ENCODE data around the gene HSF5. TPM values are rescaled to one million over a fixed set of nuclear protein-coding genes. Genes with fewer than 3 reads are reported as not detected.

HSF5 gene
- total RNA-seq, 1 experiment from 2014 or later, result not detected

DNA sequence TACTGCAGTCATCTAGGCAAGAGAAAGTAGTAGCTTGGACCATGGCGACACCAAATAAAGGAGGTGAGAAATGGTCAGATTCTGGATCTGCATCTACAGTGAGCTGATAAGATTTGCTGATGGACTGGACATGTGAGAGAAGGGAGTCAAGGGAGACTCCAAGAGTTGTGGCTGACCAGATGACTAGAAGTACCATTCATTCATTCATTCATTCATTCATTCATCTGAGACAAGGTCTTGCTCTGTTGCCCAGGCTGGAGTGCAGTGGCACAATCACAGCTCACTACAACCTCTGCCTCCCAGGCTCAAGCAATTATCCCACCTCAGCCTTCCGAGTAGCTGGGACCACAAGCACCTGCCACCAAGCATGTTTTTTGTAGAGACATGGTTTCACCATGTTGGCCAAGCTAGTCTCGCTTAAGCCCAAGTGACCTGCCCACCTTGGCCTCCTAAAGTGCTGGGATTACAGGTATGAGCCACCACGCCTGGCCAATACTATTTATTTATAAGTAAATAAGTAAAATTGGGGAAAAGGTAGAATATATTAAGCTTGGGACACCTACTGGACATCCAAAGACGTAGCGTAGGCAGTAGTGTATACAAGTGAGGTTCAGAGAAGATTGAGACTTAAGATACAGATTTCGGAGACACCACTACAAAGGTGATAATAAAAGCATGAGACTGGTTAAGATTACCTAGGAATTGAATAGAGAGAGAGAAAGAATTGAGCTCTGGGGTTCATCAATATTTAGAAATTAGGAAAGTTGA is 55.2 kb downstream of the HSF5 start:
- no peak overlapping the region for H4K8ac ChIP-seq (replicated peaks; ENCODE audit: insufficient read length, low read depth, low read length)
- H2BK20ac ChIP-seq (ENCODE audit: low read depth, low read length, poor library complexity, severe bottlenecking), result no peak overlapping the region
- no peaks in the 10 kb centered on the region for H3K9me3 ChIP-seq (ENCODE audit: control insufficient read depth, low read depth, low read length)
- no peak overlapping the region for H3K4ac ChIP-seq (ENCODE audit: low read depth, low read length)
- no peak overlapping the region for H3K4me3 Mint-ChIP-seq
- no peak overlapping the region for H2AFZ ChIP-seq (ENCODE audit: low read length)
- no peak for DNase-seq
- no peaks in the 10 kb centered on the region for H3K4me1 ChIP-seq (ENCODE audit: insufficient read depth, low read length)
- no peak overlapping the region for H3K18ac ChIP-seq (ENCODE audit: insufficient read length, low read depth, low read length)
- no peak overlapping the region for H2BK120ac ChIP-seq (ENCODE audit: low read depth, low read length, poor library complexity, severe bottlenecking)
- H3K79me2 ChIP-seq (ENCODE audit: insufficient read depth, low read length), result no peaks in the 10 kb centered on the region
- no peaks in the 10 kb centered on the region for H3K36me3 Mint-ChIP-seq (ENCODE audit: insufficient read depth in 1 of 3, low read depth in 3 of 3)
- H4K20me1 ChIP-seq (ENCODE audit: control insufficient read depth, insufficient read depth, insufficient read length), result no peaks in the 10 kb centered on the region
- no peak overlapping the region for H3K14ac ChIP-seq (ENCODE audit: insufficient read depth, low read length)
- H3K23ac ChIP-seq (ENCODE audit: insufficient read length, low read depth, low read length), result no peak overlapping the region
- no peak overlapping the region for H3K27ac ChIP-seq (ENCODE audit: insufficient read length, low read depth, low read length)
- H2BK12ac ChIP-seq (ENCODE audit: insufficient read length, low read depth, low read length), result no peak overlapping the region
- no peak overlapping the region for H3K4me2 ChIP-seq (ENCODE audit: insufficient read depth, insufficient read length, low read length)
- no peak overlapping the region for H3K27ac Mint-ChIP-seq
- peaks cover 7% of the 10 kb centered on the region for H3K27me3 Mint-ChIP-seq (ENCODE audit: low read depth)
- no peaks in the 10 kb centered on the region for H3K23me2 ChIP-seq (ENCODE audit: insufficient read length, low read depth, low read length, poor library complexity, severe bottlenecking)
- no peak overlapping the region for H3K9ac ChIP-seq (ENCODE audit: extremely low read depth, insufficient read length, low read length)
- TF ChIP-seq CTCF (conservative IDR thresholded peaks at IDR 0.05), result no peak; the same call in none of the 3 replicates
- no peak overlapping the region for H2BK15ac ChIP-seq (ENCODE audit: low read depth, low read length)
- no CpG with 5 or more reads among the region's 7 CpGs for whole genome bisulfite sequencing (ENCODE audit: extremely low coverage, insufficient read length, low lambda C conversion rate)
- H4K91ac ChIP-seq (ENCODE audit: insufficient read length, low read depth, low read length), result no peak overlapping the region
- H4K5ac ChIP-seq (ENCODE audit: insufficient read length, low read depth, low read length), result no peak overlapping the region
- no peaks in the 10 kb centered on the region for H3K79me1 ChIP-seq (ENCODE audit: insufficient read depth, low read depth, low read length, poor library complexity, severe bottlenecking)
- no peaks in the 10 kb centered on the region for H3K4me1 Mint-ChIP-seq
- H3K27me3 ChIP-seq (ENCODE audit: insufficient read depth, low read length), result no peaks in the 10 kb centered on the region
- H3K9me3 Mint-ChIP-seq, result peaks cover 0 to 2% of the 10 kb centered on the region in 2 experiments; a peak in 1 of 5 replicates
- no peak overlapping the region for H2AK5ac ChIP-seq (ENCODE audit: insufficient read length, low read length)
- H2BK5ac ChIP-seq (ENCODE audit: insufficient read length, low read length), result no peak overlapping the region
- H3T11ph ChIP-seq (ENCODE audit: low read length), result no peak overlapping the region
- no peak overlapping the region for H3K56ac ChIP-seq (ENCODE audit: insufficient read length, low read depth, low read length)

All from H9 (cell line).